T-helper 17 cell (primary cell): ENCODE measurements around the gene PRR5L. TPM values are rescaled to one million over a fixed set of nuclear protein-coding genes. Genes with fewer than 3 reads are reported as not detected.
A peak's percentile ranks its signal among the peaks of the same experiment; 100 is the strongest.

Experiments
- ATAC-seq: fragments of 150-1000 bp; cut with Tn5 transposase; 2 replicates; pipeline ENCODE4 v1.10.0; 2021; ENCODE audit warnings: mild to moderate bottlenecking, moderate library complexity
- DNase-seq, 3 donors: peaks; one replicate each; pipeline versions ENCODE4 v3.0.0 to v3.0.0-alpha.2; 2020 to 2021
- H3K9me3 ChIP-seq: one replicate; pipeline ENCODE4 v1.7.0; 2013; ENCODE audit warnings: low read length, mild to moderate bottlenecking; ENCODE audit not compliant: control insufficient read depth, poor library complexity, severe bottlenecking
- H3K27ac Mint-ChIP-seq: one replicate; pipeline ENCODE4 v1.8.0; 2022; ENCODE audit warnings: mild to moderate bottlenecking, moderate library complexity, mixed read lengths
- H3K27me3 Mint-ChIP-seq: one replicate; pipeline ENCODE4 v1.8.0; 2022; ENCODE audit warnings: mixed read lengths
- H3K36me3 Mint-ChIP-seq: one replicate; pipeline ENCODE4 v1.8.0; 2022; ENCODE audit warnings: low read depth, mixed read lengths
- H3K4me1 Mint-ChIP-seq: one replicate; pipeline ENCODE4 v1.8.0; 2022; ENCODE audit warnings: mild to moderate bottlenecking, mixed read lengths
- H3K4me3 Mint-ChIP-seq: one replicate; pipeline ENCODE4 v1.8.0; 2022; ENCODE audit warnings: mild to moderate bottlenecking, moderate library complexity, mixed read lengths
- total RNA-seq, 4 donors: library from RNA in 2 of 4; stranded (reverse) in 2 of 4; gene quantifications; one replicate each; pipeline ENCODE4 v1.2.3 and lab custom pipeline; 2022 to 2026

PRR5L gene
- total RNA-seq, 2 donors from 2014 or later, result 9.2 to 11.1 TPM

DNA sequence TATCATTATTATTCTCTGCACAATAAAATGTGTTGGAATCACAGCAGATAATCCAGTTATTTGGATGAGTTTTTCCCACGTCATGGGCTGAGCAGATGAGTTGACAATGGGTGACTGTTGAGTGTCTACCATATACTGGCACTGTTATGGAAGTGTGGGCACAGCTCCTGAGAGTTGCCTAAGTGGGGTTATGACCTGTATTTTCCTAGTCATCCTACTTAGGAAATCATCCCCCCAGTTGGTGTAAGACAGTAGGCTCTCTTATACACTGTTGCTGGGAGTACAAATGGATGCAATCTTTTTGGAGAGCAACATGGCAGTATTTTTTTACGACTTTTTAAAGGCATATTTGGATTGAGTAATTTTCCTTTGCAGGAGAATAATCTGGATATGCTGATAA is 147.6 kb downstream of the PRR5L start:
- Mint-ChIP-seq H3K27me3 (no peaks in the 10 kb centered on the region), H3K4me1 (peaks cover 2% of the 10 kb centered on the region), H3K27ac (no peak overlapping the region), H3K36me3 (peaks cover 5% of the 10 kb centered on the region), H3K4me3 (no peak overlapping the region)
- H3K9me3 ChIP-seq, result no peaks in the 10 kb centered on the region
- ATAC-seq, result no peak
- DNase-seq, result no peak

DNA sequence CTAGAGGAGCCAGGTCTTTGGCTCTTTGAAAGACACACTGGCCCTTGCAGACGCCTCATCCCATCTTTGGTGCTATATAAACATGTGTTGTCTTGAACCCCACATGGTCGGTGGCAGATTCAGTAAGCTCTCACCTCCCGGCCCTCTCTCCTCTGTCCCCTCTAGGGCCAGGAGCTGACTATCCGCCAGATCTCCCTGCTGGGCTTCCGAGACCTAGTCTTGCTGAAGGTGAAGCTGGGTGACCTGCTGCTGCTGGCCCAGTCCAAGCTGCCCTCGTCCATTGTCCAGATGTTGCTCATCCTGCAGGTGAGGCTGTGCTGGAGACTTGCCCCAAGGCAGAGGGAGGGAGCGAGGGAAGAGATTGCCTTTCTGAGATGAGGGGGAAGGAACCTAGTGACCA is 150.0 kb downstream of the PRR5L start:
- peaks cover 5% of the 10 kb centered on the region for H3K36me3 Mint-ChIP-seq
- no peaks in the 10 kb centered on the region for H3K9me3 ChIP-seq
- ATAC-seq (no peak), DNase-seq (no peak)
- H3K27ac Mint-ChIP-seq, result no peak overlapping the region
- no peaks in the 10 kb centered on the region for H3K27me3 Mint-ChIP-seq
- H3K4me3 Mint-ChIP-seq, result no peak overlapping the region
- peaks cover 13% of the 10 kb centered on the region for H3K4me1 Mint-ChIP-seq

DNA sequence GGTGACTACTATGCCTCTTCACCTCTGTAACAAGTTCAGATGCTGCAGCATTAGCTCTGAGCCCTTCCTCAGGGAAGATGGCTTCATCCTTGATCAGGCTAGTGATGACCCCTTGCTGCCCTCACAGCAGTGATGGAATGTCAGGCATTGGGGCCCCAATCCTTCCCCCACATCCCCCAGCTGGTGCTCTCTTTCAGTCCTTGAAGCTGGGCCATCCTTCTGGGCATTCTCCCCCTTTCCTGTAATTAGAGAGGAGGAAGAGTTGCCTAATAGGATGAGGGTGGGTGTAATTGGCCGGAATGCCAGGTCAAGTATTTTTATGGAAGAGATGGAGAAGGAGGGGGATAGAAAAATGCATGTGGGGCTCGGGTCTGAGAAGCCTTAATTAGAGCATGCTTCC is 151.4 kb downstream of the PRR5L start:
- ATAC-seq, result no peak
- peaks cover 5% of the 10 kb centered on the region for H3K36me3 Mint-ChIP-seq
- no peaks in the 10 kb centered on the region for H3K27me3 Mint-ChIP-seq
- DNase-seq, result no peak
- H3K27ac Mint-ChIP-seq, result no peak overlapping the region
- peaks cover 21% of the 10 kb centered on the region for H3K4me1 Mint-ChIP-seq
- H3K9me3 ChIP-seq, result no peaks in the 10 kb centered on the region
- H3K4me3 Mint-ChIP-seq, result no peak overlapping the region

DNA sequence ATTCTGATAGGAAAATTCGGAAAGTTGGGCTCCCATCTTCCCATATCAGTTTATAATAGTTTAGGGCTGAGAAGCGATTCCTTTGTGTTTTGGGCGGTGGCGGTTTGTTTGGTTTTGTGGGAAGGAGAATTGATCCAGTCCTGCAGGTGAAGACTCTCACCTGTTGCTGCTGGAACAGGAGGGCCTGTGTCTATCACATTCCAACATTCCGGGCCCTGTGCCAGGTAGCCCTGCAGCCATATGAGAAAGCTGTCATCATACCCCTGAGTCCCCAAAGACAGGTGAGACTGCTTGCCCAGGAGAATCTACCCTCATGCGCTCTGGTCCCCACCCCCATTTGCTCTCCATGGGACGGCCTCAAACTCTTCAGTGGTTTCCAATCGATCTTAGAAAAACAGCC is 151.9 kb downstream of the PRR5L start:
- H3K27ac Mint-ChIP-seq, result no peak overlapping the region

DNA sequence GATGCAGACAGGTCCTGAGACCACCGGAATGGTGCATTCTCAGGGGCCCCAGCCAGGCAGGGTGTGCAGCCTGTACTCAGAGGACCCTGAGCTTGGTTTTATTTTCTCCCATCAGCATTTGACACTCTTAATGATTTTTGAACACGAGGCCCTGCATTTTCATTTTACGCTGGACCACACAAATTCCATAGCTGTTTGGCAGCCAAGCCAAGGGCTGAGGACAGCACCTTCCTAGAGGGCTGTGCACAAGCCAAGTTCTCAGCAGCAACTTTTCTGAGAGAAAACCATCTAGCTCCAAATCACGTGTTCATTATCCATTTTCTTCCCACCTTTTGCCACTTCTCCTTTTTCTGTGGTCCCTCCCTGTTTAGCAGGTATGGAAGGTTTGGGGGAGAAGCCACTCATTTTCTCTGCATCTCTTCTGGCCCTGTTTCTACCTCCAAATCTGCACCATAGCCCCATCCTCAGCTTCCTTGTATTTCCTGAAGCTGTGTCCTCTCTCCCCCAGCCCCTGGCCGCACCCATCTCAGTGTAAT is 153.5 kb downstream of the PRR5L start:
- Mint-ChIP-seq H3K27ac (peak overlapping the region; percentile 10), H3K4me3 (peak overlapping the region; percentile 47), H3K4me1 (peaks cover 35% of the 10 kb centered on the region), H3K36me3 (peaks cover 6% of the 10 kb centered on the region), H3K27me3 (no peaks in the 10 kb centered on the region)
- no peak for DNase-seq
- ATAC-seq, result no peak
- H3K9me3 ChIP-seq, result no peaks in the 10 kb centered on the region

More for the DNA sequence above, 151.9 kb downstream of the PRR5L start:
- Mint-ChIP-seq H3K4me3 (no peak overlapping the region), H3K27me3 (no peaks in the 10 kb centered on the region), H3K36me3 (peaks cover 3% of the 10 kb centered on the region), H3K4me1 (peaks cover 26% of the 10 kb centered on the region)
- ATAC-seq (no peak), DNase-seq (no peak)
- H3K9me3 ChIP-seq, result no peaks in the 10 kb centered on the region

DNA sequence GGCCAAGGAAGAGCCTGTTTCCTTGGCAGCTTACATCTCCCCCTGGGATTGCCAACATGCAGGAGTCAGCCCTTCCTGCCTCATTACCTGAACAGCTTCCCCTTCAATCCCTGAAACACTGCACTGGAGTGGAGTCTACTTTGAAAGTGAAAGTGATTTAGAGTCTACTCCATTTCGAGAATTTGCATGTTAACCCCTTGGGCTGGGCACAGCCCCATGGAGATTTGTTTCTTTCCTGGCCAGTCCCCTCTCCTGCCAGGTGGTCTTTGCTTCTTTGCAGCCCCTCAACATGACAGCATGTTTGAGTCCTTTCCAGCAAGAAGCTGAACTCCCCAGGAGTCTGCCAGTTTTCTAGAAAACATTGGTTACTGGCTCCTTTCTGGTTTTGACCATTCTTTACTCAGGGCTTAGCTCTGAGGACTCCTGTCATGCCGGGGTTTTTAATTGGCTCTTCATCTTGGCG is 154.1 kb downstream of the PRR5L start:
- DNase-seq (no peak), ATAC-seq (no peak)
- Mint-ChIP-seq H3K4me3 (peak overlapping the region; percentile 47), H3K36me3 (peaks cover 6% of the 10 kb centered on the region), H3K27me3 (no peaks in the 10 kb centered on the region), H3K4me1 (peaks cover 35% of the 10 kb centered on the region), H3K27ac (peak overlapping the region; percentile 10)
- H3K9me3 ChIP-seq, result no peaks in the 10 kb centered on the region

DNA sequence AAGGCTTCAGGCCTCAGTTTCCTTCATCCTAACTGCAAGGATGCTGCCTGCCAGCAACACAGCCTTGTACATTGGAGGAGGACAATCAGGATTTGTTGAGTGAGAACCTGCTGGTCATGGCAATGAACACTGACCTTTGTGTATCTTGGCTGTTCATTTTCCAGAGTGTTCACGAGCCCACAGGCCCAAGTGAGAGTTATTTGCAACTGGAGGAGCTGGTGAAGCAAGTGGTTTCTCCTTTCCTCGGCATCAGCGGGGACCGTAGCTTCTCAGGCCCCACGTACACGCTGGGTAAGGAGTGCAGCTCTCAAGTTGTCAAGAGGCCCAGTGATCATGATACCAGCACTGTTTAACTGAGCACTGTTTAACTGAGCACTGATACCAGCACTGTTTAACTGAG is 155.0 kb downstream of the PRR5L start:
- Mint-ChIP-seq H3K36me3 (peaks cover 6% of the 10 kb centered on the region), H3K4me1 (peaks cover 35% of the 10 kb centered on the region), H3K27ac (peak overlapping the region; percentile 21), H3K27me3 (no peaks in the 10 kb centered on the region), H3K4me3 (peak overlapping the region; percentile 47)
- H3K9me3 ChIP-seq, result no peaks in the 10 kb centered on the region
- ATAC-seq (no peak), DNase-seq (no peak)

DNA sequence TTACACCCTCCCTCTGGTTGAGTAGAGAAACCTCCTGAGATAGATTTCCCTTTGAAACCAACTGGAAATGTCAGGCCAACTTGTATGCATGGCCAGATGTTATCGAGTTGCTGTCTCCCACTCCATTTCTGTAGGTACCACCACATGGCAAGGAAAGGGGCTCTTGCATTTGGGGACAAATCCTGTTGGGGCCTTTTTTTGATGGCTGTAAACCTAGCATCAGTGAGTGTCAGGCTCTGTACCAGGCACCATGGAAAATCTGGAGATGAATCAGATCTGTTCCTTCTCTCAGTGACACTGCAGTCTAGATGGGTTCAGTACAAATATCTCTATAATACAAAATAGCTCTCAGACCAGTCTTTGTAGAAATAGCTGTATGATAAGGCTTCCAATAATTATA is 155.6 kb downstream of the PRR5L start:
- Mint-ChIP-seq H3K27ac (peak overlapping the region; percentile 74), H3K36me3 (peaks cover 6% of the 10 kb centered on the region), H3K27me3 (no peaks in the 10 kb centered on the region), H3K4me3 (no peak overlapping the region), H3K4me1 (peaks cover 35% of the 10 kb centered on the region)
- DNase-seq, result no peak
- H3K9me3 ChIP-seq, result no peaks in the 10 kb centered on the region
- no peak for ATAC-seq

DNA sequence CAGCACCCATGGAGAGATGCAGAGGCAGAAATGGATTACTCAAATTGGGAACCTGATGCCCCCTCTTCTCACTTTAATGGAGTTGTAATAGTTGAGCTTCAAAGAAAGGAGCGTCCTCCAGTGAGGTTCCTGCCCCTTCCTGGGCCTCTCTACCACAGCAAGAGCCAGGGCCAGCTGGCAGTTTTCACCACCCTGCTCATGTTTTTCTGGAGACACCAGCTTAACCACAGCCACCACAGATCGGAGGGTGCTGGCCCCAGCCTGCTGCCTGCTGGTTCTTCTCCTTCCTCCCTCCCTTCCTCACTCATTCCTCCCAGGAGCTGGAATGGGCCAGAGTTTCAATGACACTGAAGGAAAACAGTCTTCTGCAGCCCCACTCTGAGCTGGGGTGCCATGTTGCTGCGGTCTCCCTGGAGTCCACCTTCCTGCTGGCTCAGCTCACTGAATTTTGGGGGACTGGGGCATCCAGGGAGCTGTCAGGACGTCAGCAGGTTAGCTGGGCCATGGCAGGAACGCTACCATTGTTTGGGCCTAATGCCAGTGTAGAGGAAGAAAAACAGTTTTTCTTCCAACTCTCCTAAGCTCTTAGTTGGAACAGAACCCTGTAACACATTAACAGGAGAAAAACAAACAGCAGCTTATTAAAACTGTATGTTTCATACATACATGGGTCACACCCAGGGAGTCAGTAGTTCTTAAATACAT is 156.3 kb downstream of the PRR5L start:
- Mint-ChIP-seq H3K36me3 (peaks cover 6% of the 10 kb centered on the region), H3K4me1 (peaks cover 35% of the 10 kb centered on the region)
- peak; percentile 47 for ATAC-seq

DNA sequence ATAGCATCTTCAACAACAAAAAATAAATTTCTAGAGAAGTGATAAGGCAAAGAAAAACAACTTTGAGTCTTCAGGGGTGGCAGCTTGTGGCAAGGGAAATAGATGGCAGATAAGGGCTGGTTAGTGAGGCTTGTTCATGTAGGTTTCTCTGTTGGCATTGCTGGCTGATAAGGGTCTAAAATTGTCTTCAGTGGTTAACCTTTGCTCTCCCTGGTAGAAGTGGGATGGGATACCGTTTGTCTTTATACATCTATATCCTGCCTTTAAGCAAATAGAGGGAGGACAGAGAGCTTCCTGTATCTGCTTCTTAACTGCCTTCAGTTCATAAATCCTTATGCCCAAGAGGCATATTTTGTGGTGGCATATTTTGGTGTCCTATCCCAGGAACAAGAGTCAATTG is 156.9 kb downstream of the PRR5L start:
- Mint-ChIP-seq H3K36me3 (peaks cover 6% of the 10 kb centered on the region), H3K27me3 (no peaks in the 10 kb centered on the region), H3K4me3 (peak overlapping the region; percentile 74), H3K27ac (peak overlapping the region; percentile 74), H3K4me1 (peaks cover 34% of the 10 kb centered on the region)
- H3K9me3 ChIP-seq, result no peaks in the 10 kb centered on the region
- peak; percentile 57 for ATAC-seq
- no peak for DNase-seq

More for the DNA sequence above, 156.3 kb downstream of the PRR5L start:
- H3K9me3 ChIP-seq, result no peaks in the 10 kb centered on the region
- Mint-ChIP-seq H3K27me3 (no peaks in the 10 kb centered on the region), H3K4me3 (peak overlapping the region; percentile 74), H3K27ac (peak overlapping the region; percentile 74)
- no peak for DNase-seq

DNA sequence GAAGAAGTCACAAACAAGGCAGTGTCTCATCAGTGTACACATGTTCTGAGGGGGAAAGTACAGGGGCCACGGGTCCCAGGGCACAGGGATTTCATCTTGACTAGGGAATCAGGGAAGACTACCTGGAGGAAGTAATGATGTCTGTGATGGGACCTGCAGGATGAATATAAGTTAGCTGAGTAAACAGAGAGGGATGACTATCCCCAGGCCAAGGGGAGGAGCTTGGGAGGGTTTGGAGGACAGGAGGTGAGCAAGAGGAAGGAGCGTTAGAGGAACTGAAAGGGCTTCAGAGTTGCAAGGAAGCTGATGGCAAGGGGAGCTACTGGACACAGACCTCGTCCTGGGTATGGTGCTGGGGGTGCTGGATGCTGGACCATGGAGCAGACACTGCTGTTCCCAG is 157.6 kb downstream of the PRR5L start:
- peaks cover 3% of the 10 kb centered on the region for H3K36me3 Mint-ChIP-seq
- peak overlapping the region; percentile 19 for H3K4me3 Mint-ChIP-seq
- H3K9me3 ChIP-seq, result no peaks in the 10 kb centered on the region
- H3K27ac Mint-ChIP-seq, result peak overlapping the region; percentile 74
- no peaks in the 10 kb centered on the region for H3K27me3 Mint-ChIP-seq
- DNase-seq (no peak), ATAC-seq (no peak)
- peaks cover 34% of the 10 kb centered on the region for H3K4me1 Mint-ChIP-seq

DNA sequence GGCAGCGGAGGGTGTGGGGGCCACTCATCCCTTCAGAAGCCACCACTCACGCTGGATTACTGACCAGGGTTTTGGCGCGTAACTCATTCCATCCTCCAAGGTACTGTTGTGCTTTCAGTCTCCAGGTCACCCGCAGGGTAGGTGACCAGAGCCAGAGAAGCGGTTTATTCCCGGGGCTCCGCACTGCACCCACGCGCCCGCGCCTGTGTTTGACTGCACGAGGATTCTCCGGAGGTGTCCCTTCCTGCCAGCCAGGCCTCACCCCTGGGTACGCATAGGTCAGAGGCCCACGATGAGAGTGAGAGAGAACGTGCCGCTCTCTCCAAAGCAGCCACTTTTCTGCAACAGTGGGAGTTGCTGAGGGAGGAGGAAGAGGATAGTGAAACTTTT is 158.5 kb downstream of the PRR5L start:
- H3K9me3 ChIP-seq, result no peaks in the 10 kb centered on the region
- no peak for ATAC-seq
- Mint-ChIP-seq H3K27ac (no peak overlapping the region), H3K36me3 (peaks cover 3% of the 10 kb centered on the region), H3K4me1 (peaks cover 30% of the 10 kb centered on the region), H3K27me3 (no peaks in the 10 kb centered on the region), H3K4me3 (no peak overlapping the region)
- DNase-seq, result no peak

DNA sequence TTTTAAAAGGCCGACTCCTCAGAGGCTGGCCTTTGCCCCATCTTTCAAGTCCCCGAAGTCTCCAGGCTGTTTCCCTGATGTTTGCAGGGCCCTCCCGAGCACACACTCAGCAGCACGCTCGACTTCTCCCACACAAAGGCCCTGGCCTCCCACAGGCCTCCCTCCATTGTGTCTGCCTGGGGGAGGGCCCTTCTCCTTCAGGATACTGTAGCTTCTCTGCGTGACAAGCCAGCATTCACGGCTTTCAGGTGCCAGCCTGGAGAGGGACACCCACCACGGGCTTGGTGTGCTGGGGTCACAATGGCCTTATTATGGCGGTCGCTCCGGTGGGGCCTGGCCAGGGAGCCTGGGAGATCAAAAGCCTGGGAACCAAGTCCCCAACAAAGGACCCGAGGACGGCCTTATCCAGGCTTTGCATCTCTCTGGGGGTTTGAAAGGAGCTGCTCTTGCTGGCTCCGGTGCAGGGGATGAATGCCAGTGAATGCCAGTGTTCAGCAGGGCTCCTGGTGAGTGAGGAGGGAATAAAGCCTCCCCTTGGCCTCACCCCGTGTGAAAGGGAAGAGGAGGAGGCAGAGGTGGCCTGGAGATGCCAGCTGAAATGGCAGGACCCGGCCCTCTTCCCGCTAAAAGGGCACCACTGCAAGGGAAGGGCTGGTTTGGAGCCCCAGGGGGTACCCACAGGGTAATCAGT is 159.0 kb downstream of the PRR5L start:
- Mint-ChIP-seq H3K4me3 (no peak overlapping the region), H3K36me3 (peaks cover 3% of the 10 kb centered on the region), H3K27ac (no peak overlapping the region), H3K4me1 (peaks cover 27% of the 10 kb centered on the region), H3K27me3 (no peaks in the 10 kb centered on the region)
- no peaks in the 10 kb centered on the region for H3K9me3 ChIP-seq
- ATAC-seq, result no peak
- no peak for DNase-seq
